ENCODE measurements around the gene LAMB4.

- no peak for TF ChIP-seq CTCF (conservative IDR thresholded peaks at IDR 0.05; ENCODE audit: low read depth, low read length)
- no peak for TF ChIP-seq POLR2A (IDR thresholded peaks at IDR 0.05; ENCODE audit: low read depth, low read length)
- TF ChIP-seq RCOR1 (IDR thresholded peaks at IDR 0.05; ENCODE audit: insufficient replicate concordance, low read length) = no peak
- no peak for TF ChIP-seq RAD21 (IDR thresholded peaks at IDR 0.05; ENCODE audit: low read length)
- no peak for TF ChIP-seq MXI1 (IDR thresholded peaks at IDR 0.05; ENCODE audit: borderline replicate concordance, low read depth, low read length)
- no peak for TF ChIP-seq USF2 (IDR thresholded peaks at IDR 0.05; ENCODE audit: low read depth, low read length)
- no peak for TF ChIP-seq NFE2L2 (IDR thresholded peaks at IDR 0.05; ENCODE audit: low read depth, low read length)
- TF ChIP-seq FOS (IDR thresholded peaks at IDR 0.05; ENCODE audit: low read depth, low read length) = no peak
- no peak for TF ChIP-seq RFX5 (IDR thresholded peaks at IDR 0.05; ENCODE audit: low read depth, low read length)
- no peak for TF ChIP-seq CEBPB (IDR thresholded peaks at IDR 0.05; ENCODE audit: low read depth, low read length)
- no peak for TF ChIP-seq SMC3 (IDR thresholded peaks at IDR 0.05; ENCODE audit: low read depth, low read length)
- TF ChIP-seq MAFK (IDR thresholded peaks at IDR 0.05; ENCODE audit: low read depth, low read length) = no peak
These were observed 136.3 kb downstream of the LAMB4 start for GRCh38 chr7:107993891-107994291.
